Testis (tissue), 2 donors: ENCODE measurements around the gene LYPD6B.

Source experiments
- POLR2A ChIP-seq: fragments of 450-650 bp; IDR thresholded peaks from one replicate; pipeline ENCODE4 v1.6.1; 2017; ENCODE audit warnings: antibody characterized with exemption, mild to moderate bottlenecking, moderate library complexity
- TF ChIP-seq, protein P1 (sequence below), 3 experiments: fragments of 450-650 bp in 2 of 3; fragments of 200-600 bp in 1 of 3; sonication (generic) in 1 of 3; IDR thresholded peaks; one replicate each; pipeline ENCODE4 v1.5.1; 2016 to 2019; ENCODE audit warnings: antibody characterized with exemption in 3 of 3, mild to moderate bottlenecking in 2 of 3, moderate library complexity in 1 of 3

GRCh38 chr2:148996805-148997204 lies 41.7 kb upstream of the LYPD6B start:
- TF ChIP-seq POLR2A, result no peak
- TF ChIP-seq, protein P1, sequence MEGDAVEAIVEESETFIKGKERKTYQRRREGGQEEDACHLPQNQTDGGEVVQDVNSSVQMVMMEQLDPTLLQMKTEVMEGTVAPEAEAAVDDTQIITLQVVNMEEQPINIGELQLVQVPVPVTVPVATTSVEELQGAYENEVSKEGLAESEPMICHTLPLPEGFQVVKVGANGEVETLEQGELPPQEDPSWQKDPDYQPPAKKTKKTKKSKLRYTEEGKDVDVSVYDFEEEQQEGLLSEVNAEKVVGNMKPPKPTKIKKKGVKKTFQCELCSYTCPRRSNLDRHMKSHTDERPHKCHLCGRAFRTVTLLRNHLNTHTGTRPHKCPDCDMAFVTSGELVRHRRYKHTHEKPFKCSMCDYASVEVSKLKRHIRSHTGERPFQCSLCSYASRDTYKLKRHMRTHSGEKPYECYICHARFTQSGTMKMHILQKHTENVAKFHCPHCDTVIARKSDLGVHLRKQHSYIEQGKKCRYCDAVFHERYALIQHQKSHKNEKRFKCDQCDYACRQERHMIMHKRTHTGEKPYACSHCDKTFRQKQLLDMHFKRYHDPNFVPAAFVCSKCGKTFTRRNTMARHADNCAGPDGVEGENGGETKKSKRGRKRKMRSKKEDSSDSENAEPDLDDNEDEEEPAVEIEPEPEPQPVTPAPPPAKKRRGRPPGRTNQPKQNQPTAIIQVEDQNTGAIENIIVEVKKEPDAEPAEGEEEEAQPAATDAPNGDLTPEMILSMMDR (IDR thresholded peaks at IDR 0.05), result no peak
